ENCODE results near the gene MACROD2.

GRCh38 chr20:15475483-15475882 lies 1480.2 kb downstream of the MACROD2 start:
- TF ChIP-seq YY1 (IDR thresholded peaks at IDR 0.05; ENCODE audit: insufficient read depth, insufficient read length) (no peak), SUZ12 (IDR thresholded peaks at IDR 0.05; ENCODE audit: extremely low read depth, insufficient read depth, insufficient read length) (no peak)
